GM19438 (cell line): ENCODE data around the gene ELMOD3.
A peak's percentile ranks its signal among the peaks of the same experiment; 100 is the strongest.
"Not testable (repeated sequence)": the region's sequence is repeated elsewhere in the genome, so short reads cannot be mapped to it uniquely, and the experiment has no call there.

ENCODE experiments used
- ATAC-seq: cut with Tn5 transposase; IDR thresholded peaks from one replicate; pipeline ENCODE4 v1.9.1; 2021; ENCODE audit warnings: low read depth; ENCODE audit not compliant: unreplicated experiment

The ELMOD3 gene

DNA sequence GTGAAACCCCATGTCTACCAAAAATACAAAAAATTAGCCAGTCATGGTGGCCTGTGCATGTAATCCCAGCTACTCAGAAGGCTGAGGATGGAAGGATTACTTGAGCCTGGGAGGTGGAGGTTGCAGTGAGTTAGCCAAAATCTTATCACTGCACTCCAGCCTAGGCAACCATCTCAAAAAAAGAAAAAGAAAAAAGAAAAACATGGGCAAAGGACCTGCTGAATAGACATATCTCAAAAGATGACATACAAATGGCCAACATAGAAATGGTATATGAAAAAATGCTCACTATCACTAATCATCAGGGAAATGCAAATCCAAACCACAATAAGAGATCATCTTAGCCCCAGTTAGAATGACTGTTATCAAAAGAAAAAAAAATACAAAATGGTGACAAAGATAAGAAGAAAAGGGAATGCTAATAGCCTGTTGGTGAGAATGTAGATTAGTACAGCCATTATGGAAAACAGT lies 25.4 kb upstream of the ELMOD3 start:
- ATAC-seq, result no peak

GRCh38 chr2:85329701-85330100 lies 24.9 kb upstream of the ELMOD3 start:
- not testable (repeated sequence) for ATAC-seq

DNA sequence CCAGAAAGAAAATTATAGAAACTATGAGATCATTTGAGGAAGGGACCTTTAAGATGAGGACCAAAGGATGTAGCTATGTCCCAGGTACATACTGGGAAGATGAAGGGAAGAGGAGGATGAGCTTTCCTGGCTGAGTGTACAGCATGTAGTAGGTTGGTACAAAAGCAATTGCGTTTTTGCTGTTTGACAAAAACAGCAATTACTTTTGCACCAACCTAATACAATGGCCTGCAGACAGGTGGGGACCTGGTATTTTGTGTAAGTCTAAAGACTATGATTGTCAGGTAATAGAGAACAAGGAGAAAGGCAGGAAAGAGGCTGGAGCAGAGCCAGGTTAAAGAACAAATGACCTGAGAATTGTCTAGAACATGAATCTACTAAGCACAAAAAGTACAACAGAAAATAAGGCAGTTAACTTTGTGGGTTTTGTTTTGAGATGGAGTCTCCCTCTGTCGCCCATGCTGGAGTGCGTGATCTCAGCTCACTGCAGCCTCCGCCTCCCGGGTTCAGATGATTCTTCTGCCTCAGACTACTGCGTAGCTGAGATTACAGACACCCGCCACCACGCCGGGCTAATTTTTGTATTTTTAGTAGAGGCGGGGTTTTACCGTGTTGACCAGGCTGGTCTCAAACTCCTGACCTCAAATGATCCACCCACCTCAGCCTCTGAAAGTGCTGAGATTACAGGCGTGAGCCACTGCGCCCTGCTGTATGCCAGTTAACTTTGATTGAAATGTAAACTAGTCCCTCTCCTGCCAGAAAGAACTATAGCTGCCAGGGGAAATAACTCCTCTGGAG lies 23.5 kb upstream of the ELMOD3 start:
- no peak for ATAC-seq

DNA sequence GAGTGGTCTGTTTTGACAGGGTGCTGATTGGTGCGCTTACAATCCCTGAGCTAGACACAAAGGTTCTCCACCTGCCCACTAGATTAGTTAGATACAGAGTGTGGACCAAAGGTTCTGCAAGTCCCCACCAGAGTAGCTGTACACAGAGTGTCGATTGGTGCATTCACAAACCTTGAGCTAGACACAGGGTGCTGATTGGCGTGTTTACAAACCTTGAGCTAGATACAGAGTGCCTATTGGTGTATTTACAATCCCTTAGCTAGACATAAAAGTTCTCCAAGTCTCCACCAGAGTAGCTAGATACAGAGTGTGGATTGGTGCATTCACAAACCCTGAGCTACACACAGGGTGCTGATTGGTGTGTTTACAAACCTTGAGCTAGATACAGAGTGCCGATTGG lies 20.7 kb upstream of the ELMOD3 start:
- not testable (repeated sequence) for ATAC-seq

- ATAC-seq, result no peak
Measured at GRCh38 chr2:85334928-85335327, 19.6 kb upstream of the ELMOD3 start.

- no peak for ATAC-seq
Measured at GRCh38 chr2:85340034-85340892, 14.3 kb upstream of the ELMOD3 start.

GRCh38 chr2:85341269-85342029 lies 13.1 kb upstream of the ELMOD3 start:
- no peak for ATAC-seq

DNA sequence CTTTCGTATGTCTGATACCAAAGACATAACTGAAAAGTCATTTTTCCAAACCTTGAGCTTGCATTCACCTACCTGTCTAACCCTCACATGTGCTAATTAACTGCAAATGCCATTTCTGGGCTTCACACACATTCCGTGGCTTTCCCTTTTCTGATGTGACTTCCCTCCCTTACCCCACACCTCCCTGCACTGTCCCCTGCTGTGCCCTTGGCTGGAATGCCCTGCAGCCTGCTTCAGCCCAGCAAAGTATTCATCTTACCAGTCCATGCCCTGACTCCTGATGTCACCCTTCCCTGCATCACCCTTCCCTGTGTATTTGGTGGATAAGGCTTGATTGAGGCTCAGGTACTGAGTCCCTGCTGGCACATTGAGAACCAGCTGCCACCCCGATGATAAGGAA lies 12.4 kb upstream of the ELMOD3 start:
- no peak for ATAC-seq

GRCh38 chr2:85343207-85343895 lies 11.2 kb upstream of the ELMOD3 start:
- ATAC-seq, result not testable (repeated sequence)

DNA sequence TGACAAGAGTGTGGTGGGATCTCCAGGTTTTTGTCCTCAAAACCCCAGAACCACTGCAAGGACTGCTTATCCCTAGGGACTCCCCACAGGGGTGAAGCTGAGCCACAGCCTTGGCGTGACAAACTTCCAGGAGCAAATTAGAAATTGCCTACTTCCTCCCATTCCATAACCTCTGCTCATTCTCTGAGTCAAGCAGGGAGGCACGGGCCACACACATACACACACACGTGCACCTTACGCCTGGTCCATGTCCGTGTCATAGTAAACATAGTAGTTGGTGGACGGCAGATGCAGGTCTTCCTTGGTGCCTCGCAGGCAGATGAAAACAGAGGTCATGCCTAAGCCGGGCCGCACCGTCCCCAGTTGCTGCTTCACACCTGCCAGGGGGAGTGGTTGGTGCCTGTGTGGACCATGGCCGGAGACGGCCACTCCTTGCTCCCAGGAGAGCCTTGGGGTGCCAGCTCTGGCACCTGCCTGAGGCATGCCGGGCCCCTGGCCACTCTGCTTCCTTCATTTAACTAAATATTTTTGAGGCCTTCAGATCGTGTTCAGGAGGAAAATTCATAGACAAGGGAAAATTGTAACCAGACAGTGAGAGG lies 10.1 kb upstream of the ELMOD3 start:
- no peak for ATAC-seq

DNA sequence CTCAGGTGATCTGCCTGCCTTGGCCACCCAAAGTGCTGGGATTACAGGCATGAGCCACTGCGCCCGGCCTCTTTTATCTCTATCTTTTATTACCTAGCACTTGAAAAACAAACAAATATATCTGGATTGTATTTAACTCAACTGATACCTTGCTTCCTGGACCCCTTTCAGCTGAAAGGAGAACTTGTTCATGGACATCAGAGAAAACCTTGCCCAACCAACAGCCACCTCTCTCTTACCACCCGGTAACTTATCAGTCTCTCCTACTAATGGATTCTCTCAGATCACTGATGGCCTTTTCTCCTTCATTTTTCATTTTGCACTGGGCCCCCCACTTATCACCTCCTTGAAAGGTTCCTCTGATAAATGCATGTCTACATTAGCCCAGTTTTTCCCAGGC lies 7.0 kb upstream of the ELMOD3 start:
- no peak for ATAC-seq

- ATAC-seq, result peak; percentile 12
Measured at GRCh38 chr2:85353876-85354285, 688 bp upstream of the ELMOD3 start.

DNA sequence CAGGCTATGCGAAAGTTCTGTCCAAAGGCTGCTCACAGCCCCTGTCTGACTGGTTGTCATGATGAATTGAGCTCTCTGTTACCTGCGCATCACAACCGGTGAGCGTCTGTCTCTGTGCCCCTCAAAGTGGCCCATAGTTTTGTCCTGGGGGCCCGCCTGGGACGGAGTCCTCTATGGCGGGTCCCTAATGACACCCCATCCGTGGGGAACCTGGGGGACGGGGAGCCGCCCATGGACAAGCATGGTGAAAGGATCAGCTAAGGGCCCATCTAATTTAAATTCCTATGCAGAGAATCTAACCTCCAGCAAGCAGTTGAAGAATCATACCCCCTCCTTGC lies 473 bp downstream of the ELMOD3 start:
- ATAC-seq, result no peak

DNA sequence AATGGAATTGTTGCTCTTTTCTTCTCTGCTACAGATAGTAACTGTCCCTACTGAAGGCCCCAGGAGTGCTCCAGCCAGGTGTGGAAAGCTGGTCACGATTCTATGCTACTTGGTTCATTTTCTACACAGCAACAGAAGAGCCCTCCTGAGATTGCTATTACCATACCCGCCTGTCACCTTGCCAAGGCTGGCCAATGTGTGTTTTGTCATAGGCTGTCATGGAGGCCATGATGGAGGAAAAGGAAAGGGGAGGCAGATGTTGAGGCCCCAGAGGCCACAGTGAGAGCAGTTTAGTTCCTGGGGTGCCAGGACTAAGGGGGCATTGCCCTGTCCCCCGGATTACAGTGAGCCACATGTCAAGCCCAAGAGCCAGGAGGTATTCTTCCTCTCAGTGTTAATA lies 952 bp downstream of the ELMOD3 start:
- ATAC-seq, result no peak

DNA sequence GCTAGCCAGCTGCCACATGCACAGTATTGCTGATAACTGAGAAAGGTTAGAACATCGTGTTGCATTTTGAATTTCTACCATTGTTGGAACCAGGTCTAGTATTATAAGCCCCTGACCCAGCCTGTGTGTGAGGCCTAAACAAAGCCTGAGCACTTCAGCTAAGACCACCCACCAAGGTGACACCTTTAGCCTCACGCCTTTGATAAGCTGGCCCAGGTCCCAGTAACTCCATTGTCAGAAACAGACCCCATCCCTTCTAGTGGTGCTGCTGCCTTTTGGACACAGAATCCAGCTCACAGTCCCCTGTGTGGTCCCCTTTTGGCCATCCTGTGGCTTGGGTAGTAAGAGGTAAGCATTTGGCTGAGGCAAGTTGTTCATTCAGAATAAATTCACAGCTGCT lies 1.6 kb downstream of the ELMOD3 start:
- no peak for ATAC-seq

- no peak for ATAC-seq
Measured at GRCh38 chr2:85357736-85358135, 3.2 kb downstream of the ELMOD3 start.

DNA sequence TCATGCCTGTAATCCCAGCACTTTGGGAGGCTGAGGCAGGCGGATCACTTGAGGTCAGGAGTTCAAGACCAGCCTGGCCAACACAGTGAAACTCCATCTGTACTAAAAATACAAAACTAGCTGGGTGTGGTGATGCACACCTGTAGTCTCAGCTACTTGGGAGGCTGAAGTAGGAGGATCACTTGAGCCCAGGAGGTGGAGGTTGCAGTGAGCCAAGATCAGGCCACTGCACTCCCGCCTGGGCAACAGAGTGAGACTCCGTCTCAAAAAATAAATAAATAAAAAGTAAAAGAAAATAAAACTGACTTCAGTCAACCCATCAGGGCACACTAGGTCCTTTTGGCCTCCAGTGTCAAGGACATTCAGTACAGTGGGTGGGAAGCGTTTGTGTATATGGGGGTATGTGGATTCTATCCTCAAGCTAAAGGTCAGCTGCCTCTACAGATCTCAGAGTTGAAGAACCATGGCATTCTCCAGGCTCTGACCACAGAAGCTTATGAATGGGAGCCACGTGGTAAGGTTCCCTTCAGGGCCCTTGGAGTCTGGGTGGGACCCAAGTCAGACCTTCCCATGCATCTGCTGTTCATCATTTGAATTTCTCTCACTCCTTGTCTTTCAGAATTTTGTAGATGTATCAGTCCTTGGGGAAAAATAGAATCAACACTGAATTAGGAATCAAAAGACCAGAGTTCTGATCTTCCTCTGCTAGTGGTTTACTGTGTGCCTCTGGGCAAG lies 8.3 kb downstream of the ELMOD3 start:
- ATAC-seq, result not testable (repeated sequence)

DNA sequence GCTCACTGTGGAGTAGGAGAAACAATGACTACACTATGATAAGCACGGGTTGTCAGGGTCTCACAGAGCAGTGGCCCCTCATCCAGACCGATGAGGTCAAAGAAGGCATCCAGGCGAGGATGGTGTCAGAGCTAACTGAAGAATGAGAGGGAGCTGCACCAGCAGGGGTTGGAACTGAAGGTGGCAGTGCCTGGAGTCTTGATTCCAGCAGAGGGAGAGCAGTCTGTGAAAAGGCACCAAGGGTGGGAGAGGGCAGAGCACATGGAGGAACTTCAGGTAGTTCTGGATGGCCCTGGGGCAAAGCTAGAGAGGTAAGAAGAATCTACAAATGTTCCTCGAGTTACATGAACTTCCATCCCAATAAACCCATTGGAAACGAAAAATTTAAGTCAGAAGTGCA lies 12.6 kb downstream of the ELMOD3 start:
- ATAC-seq, result no peak

- ATAC-seq, result no peak
Measured at GRCh38 chr2:85368921-85369320, 14.4 kb downstream of the ELMOD3 start.
